Stimulated activated CD8-positive, alpha-beta memory T cell treated with anti-CD3 and anti-CD28 coated beads, Interleukin-12 subunit alpha, Interleukin-12 subunit beta, amount 100 ng/mL, for 4 hours (primary cell): ENCODE data around the gene LAMA2.

Experiments
- DNase-seq: peaks from one replicate; pipeline ENCODE4 v3.0.0-alpha.2; 2020; ENCODE audit warnings: low read depth

Gene LAMA2

DNA sequence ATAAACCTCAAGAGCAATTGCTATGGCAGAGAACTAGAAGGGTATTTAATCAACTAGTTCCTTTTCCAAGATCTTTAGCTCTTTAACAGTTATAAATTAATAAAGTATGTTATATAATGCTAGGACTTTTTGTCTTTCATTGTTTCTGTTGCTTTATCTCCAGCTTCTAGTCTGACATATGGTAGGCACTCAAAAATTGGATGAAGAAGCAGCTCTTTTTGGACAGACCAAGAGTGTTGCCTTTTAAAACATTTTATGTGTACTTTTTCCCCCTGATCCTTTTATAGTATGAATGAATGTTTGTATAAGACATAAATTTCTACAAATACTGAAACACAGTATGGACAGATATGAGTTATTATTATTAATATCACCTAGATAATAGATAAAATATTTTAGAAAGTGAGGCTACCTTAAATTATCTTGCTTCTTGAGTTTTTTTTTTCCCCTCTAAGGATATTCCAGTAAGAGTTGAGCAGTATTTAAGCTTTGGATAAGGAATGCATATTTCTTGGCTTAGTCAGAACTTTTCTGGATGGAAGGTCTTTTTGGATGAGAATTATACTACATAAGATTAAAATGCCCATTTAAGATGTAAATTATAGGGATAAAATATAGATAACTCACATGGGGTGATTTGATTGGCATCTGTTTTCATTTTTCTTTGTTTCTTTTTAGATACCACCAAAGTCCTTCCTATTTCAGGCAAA is 16.6 kb downstream of the LAMA2 start:
- no peak for DNase-seq

- DNase-seq: no peak
Measured at GRCh38 chr6:128903715-128904114, 20.8 kb downstream of the LAMA2 start.

GRCh38 chr6:128914051-128914450 is 31.1 kb downstream of the LAMA2 start:
- DNase-seq: no peak

- no peak for DNase-seq
Measured at GRCh38 chr6:128918886-128919285, 35.9 kb downstream of the LAMA2 start.

- DNase-seq: no peak
Measured at GRCh38 chr6:128919412-128920180, 36.7 kb downstream of the LAMA2 start.

DNA sequence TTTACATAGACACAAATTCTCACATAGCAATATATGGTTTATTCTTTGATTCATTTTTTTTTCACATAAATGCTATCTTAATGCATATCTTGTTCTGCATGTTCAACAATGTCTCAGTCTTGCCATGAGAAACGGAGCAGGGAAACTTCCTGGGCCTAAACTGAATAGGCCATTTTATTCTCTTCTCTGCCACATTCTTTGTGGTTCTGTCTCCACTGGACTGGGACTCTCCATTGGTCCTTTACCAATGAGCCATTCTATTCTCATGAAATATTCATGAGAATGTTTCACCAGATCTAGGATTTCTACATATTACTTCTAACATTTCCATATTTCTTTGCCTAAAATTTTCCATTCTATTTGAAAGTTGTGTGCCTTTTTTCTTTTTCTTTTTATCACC is 42.8 kb downstream of the LAMA2 start:
- DNase-seq: no peak

- DNase-seq: no peak
Measured at GRCh38 chr6:128929869-128930268, 46.9 kb downstream of the LAMA2 start.

GRCh38 chr6:128930321-128930720 is 47.4 kb downstream of the LAMA2 start:
- DNase-seq: no peak

DNA sequence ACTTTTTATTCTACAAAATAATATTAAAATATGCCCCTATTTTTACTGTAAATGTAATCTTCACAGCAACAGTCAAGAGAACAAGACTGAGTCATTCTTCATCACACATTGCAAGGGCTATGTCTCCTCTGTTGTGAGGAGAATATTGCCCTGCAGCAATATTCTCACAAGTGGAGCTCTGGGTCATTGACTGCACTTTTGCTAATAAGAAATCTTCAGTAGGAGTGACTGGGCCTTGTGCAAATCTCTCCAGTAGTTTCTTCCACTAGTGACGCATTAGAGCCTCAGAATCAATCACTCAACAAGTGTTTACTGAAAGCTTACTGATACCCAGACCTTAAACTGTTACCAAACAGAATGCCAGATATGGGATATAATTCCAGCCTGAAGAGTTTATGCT is 49.1 kb downstream of the LAMA2 start:
- DNase-seq: no peak

DNA sequence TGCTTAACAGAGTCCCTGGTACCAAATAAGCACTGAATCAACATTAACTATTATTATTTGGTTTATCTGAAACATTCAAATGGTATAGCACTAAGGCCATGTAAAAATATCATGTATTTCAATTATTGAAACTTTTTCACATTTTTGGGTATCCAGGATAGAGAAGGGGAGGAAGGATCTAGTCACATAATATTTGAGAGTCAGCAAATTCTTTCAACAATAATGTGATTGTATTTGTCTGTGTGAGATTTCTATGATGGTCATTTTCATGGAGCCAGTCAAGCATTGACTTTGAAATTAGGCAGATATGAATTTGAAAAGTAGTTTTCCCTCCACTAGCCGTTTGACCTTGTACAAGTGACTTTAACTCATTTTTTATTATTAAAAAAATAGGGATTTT is 67.9 kb downstream of the LAMA2 start:
- no peak for DNase-seq

DNA sequence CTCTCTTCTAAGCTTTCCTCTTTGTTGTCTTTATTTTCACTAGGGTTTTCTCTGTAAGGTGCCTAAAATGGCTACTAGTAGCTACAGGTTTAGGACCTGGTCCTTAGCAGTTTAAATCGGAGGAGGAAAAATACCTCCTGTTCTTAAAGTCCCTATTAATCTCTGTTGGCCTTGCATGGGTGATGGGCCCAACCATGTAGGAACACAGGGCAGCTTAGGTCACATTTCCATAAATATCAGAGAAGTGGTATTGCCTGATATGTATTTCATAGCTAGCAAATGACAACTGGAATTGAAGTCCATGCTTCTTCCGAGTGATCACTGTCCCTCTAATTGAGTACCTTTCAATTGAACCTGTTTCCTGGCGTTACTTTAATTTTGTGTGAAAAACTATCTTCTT is 70.0 kb downstream of the LAMA2 start:
- no peak for DNase-seq

- no peak for DNase-seq
Measured at GRCh38 chr6:128954308-128955043, 71.5 kb downstream of the LAMA2 start.

- DNase-seq: no peak
Measured at GRCh38 chr6:128963561-128963960, 80.6 kb downstream of the LAMA2 start.

- DNase-seq: no peak
Measured at GRCh38 chr6:128964233-128964755, 81.4 kb downstream of the LAMA2 start.

- no peak for DNase-seq
Measured at GRCh38 chr6:128964771-128965170, 81.8 kb downstream of the LAMA2 start.

DNA sequence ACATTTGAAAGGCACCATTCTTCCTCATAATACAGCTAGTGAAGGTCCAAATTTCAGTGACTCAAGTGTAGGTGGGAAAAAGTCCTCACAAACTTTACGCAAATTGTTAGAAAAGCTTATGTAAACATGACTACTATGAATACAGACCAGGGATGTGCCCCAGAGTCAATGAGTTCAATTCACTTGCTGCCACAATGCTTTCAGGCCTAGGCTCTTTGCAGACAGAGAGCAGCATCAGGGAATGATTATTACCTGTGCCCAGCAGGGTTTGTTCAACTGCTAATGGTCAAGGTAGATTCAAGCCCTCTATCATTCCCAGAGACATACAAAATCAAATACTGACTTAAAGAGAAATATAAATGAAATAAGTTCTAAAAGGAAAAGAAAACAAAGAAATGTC is 84.0 kb downstream of the LAMA2 start:
- DNase-seq: no peak

GRCh38 chr6:128979071-128979470 is 96.1 kb downstream of the LAMA2 start:
- DNase-seq: no peak

DNA sequence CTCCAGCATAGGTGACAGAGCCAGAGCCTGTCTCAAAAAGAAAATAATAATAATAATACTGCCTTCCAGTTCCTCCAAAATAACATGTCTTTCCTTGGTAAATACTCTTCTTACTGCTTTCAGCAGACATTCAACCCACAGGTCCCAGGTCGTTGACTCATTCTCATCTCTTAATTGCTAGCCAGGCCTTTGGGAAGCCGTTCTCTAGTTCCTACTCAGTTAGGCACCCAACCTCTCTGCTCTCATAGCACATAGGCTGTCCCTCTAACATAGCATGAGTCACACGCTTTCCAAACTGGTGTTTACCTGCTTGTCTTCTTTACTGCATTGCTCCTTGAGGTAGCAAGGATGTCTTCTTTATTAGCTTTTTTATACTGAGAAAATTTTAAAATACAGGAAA is 98.8 kb downstream of the LAMA2 start:
- DNase-seq: no peak

GRCh38 chr6:128990360-128990759 is 107.4 kb downstream of the LAMA2 start:
- no peak for DNase-seq

- no peak for DNase-seq
Measured at GRCh38 chr6:128990915-128991314, 108.0 kb downstream of the LAMA2 start.

GRCh38 chr6:128993166-128993565 is 110.2 kb downstream of the LAMA2 start:
- DNase-seq: no peak

DNA sequence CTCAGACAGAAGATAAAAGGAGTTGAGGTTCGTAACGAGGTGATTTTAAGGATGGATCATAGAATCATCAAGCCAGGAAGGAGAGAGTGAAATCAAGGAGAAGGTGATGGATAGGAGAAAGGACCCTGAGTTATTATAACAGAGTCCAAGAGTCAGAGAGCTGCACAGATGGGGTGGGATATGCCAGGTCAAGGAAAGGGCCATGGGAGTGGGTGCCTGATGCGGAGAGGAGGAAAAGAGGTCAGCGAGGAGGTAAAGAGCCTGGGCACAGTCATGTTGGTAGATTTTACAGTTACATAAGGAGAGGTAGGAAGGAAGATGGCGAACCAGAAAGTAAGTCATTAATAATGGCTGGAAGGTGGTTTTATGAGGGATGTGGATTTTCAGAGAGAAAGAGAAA is 114.9 kb downstream of the LAMA2 start:
- DNase-seq: no peak
